HUDEP-2 (cell line): ENCODE measurements around the gene EZR.

Source experiments
- DNase-seq, 76 experiments: peaks; one replicate each; lab custom pipeline; 2025; ENCODE audit not compliant: unreplicated experiment in 76 of 76; lab: John Stamatoyannopoulos, UW

EZR gene

DNA sequence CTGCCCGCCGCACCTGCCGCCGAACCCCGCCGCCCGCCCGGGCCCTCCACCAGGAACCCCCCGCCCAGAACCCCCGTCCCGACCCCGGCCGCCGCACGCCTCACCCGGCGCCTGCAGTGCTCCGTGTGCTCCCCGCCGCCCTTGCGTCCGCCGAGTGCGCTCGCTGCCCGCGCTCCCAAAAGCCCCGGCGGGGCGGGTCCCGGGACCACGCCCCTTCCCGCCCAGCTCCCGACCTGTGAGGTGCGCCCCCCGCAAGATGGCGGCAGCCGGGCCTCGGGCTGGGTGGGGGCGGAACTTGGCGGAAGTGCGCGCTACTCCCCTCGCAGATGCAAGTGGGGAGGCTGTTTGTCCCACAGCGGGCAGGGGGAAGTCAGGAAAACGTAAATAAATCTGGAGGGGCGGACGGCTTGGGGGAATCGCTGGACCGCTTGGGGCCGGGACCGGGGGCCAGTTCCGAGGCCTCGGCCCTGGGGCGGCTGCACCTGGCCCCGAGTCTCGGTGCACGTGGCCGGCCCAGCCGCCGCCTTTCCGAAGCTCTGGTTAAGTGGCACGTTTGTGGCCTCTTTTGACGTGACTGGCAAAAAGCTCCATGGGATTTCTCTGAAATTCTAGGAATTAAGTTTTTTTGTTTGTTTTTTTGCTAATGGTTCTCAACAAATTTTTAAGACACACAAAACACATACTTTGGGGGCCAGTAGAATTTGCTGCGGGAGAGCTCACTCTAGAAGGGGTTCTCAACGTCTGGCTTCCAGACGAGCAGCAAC, at the start of gene EZR:
Gene EZR (minus strand): TSS at position 156 of the 764 bp plus-strand sequence. CDS start 1,275 bp downstream, outside the sequence.
- peak in 71 of 76 experiments; percentile 27 to 83 (median 63) for DNase-seq

- no peak for DNase-seq
These were observed 48.9 kb upstream of the EZR start for GRCh38 chr6:158868122-158868480.

DNA sequence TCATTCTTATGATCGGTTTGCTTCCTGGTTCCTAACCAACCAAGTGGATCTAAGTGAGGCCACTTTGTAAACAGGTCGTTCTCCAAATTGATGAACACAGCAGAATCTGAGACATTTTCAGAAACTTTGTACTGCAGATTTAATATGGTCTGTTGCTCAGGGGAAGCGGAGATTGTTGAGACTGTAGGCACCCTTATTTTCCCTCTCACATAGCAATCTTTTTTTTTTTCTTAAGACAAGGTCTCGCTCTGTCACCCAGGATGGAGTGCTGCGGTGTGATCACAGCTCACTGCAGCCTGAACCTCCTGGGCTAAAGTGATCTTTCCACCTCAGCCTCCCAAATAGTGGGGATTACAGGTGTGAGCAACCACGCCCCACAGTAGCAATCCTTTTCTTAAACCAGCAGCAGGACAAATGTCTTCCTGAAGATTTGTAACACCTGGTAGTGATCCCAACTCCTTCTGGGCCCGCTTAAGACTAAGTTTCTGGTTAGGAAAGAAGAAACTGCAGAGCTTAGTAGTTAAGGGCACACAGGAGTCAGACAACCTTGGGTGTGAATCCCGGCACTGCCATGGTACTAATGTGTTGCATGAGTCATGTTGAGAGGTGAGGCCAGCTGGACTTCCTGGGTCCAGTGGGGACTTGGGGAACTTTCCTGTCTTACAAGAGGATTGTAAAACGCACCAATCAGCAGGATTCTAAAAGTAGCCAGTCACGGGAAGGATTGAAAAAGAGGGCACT, 48.4 kb upstream of the EZR start:
- DNase-seq = no peak

DNA sequence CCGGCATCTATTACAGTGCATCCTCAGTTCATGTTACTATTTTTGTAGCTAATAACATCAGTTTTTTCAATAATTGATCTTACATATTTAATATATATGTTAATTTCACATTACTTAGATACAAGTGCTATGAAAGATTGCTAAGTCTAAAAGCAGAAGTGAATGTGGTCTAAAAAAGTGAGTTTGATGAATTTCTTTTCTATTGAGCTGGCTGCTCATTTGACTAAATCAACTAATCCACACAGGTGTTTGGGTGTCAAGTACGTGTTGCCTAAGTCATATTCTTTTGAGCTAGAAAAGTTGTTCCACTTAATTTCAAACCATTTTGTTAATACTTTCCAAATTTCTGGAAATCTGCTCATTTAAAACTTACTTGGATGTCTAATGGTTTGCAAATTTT, 46.6 kb upstream of the EZR start:
- DNase-seq = no peak

DNA sequence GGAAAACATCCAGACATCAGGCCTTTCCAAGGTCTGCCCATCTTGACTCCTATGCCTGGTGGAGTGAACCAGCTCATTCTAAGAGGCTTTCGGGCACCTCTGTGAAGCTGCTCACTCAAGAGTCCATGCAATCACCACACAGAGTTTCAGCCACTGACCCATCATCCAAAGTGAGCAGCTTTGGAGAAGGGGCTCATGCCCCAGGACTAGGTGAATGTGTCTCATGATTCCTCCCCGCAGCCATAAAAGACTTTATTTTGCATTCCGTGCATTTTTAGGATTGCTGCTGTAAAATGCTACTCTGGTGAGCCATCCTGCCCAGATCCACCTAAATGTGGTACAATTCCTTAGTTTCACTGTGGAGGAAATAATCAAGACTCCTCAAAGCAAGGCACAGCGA, 44.5 kb upstream of the EZR start:
- no peak for DNase-seq

DNA sequence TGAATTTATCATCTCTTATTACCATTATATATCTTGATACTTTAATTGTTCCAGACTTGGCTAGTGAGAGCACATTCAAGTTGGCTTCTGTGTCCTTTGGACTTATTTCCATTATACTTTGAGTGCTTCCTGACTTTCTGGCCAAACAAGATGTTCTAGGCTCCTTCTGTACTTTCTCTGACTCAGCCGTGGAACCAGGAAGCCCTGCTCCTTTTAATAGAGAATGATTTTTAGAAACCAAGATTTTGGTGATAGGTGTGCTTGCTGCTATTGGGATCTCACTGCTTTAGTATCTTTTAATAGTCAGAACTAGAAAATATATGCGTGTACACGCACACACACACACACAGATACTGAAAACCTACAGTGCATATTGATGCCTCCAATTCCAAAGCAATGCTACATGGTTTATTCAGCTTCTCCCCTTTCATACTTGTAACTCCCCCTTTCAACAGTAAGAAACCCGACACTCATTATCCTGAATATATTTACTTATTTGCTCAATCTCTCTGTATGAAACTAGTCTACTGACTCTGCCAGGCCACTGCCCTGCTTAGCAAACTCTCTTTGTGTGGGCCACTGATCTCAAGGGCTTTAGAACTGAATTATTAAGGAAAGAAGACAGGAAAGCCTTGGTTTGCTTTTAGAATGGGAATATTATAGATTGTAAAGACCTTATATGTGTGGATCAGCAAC, 42.7 kb upstream of the EZR start:
- DNase-seq = no peak

DNA sequence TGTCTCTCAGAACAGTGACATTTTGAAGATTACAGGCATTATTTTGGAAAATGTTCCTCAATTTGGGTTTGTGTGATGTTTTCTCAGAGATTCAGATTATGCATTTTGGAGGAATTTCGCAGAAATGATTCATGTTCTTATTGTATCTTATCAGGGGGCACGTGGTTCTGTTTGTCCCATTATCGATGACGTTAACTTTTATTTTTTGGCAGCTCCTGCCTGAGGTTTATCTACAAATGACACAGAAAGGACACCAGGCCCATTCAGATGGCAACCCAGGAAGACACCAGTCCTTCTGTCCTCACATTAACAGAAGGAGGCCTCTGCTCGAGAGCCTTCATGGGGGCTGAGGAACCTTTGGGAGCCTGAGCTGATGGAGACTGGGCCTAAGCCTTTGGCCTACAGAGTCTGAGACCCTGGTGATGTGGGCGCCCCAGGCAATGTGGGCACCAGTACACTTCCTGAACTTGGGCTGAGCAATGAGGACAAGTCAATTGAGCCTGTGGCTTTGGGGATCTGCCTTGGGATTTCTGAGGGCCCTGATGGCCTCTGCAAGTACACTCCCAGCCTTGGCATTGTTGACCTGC, 41.2 kb upstream of the EZR start:
- DNase-seq = peak in 69 of 76 experiments; percentile 28 to 90 (median 59)

DNA sequence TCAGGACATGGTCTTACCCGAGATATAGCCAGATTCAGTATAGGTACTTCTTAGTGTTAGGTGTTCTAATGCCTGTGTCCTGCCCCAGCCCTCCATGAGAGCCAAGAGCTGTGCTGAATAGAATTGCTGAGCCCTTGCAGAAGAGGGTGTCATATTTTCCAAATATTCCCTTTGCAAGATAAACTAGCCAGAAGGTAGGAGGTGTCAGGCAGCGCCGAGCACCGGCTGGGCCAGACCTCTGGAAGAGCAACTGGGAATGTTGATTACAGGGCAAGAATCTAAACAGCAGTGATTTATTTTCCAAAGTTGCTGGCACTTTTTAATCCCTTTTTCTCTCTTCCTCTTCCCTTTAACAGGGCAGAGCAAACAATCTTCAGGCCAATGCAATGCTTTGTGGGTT, 37.1 kb upstream of the EZR start:
- no peak for DNase-seq

DNA sequence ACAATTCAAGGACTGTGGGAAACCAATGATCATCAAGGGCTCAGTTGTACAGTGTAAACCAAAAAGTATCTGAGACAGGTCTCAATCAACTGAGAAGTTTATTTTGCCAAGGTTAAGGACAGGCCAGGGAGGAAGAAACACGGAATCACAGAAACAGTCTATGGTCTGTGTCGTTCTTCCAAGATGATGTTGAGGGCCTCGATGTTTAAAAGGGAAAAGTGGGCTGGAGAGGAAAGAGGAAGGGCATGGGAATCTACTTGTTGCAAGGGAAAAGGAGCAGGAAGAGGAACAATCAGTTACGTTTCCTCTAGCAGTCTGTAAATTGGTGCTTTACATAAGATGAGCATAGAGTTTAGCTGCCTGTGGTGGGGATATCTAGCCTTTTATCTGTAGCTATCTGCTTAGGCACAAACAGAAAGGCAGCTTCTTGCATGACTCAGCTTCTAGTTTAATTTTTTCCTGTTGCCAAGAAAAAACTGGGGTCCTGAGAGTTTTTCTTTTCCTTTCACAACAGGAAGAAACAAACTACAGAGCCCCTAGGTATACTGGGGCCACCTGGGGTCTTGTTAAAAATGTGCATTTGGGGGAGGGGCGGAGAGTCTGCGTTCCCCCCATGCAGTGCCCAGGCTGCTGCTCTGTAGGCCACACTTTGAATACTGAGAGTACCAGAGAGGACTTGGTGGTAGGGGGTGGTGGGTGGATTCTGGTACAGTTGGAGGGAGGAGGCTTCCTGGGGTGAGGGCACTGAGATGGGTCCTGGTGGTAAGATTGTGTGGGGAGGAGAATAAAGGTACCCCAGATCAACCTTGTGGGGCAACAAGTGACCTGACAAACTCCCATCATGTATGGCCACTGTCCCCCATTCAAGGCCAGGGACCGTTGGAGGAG, 35.3 kb upstream of the EZR start:
- DNase-seq = peak in 46 of 76 experiments; percentile 13 to 81 (median 53)

GRCh38 chr6:158853880-158854213, 34.7 kb upstream of the EZR start:
- no peak for DNase-seq

- DNase-seq = peak in 74 of 76 experiments; percentile 65 to 99 (median 93)
These were observed 34.1 kb upstream of the EZR start for GRCh38 chr6:158853072-158853879.

- DNase-seq = no peak
These were observed 33.3 kb upstream of the EZR start for GRCh38 chr6:158852312-158853071.

GRCh38 chr6:158850807-158851115, 31.6 kb upstream of the EZR start:
- no peak for DNase-seq

DNA sequence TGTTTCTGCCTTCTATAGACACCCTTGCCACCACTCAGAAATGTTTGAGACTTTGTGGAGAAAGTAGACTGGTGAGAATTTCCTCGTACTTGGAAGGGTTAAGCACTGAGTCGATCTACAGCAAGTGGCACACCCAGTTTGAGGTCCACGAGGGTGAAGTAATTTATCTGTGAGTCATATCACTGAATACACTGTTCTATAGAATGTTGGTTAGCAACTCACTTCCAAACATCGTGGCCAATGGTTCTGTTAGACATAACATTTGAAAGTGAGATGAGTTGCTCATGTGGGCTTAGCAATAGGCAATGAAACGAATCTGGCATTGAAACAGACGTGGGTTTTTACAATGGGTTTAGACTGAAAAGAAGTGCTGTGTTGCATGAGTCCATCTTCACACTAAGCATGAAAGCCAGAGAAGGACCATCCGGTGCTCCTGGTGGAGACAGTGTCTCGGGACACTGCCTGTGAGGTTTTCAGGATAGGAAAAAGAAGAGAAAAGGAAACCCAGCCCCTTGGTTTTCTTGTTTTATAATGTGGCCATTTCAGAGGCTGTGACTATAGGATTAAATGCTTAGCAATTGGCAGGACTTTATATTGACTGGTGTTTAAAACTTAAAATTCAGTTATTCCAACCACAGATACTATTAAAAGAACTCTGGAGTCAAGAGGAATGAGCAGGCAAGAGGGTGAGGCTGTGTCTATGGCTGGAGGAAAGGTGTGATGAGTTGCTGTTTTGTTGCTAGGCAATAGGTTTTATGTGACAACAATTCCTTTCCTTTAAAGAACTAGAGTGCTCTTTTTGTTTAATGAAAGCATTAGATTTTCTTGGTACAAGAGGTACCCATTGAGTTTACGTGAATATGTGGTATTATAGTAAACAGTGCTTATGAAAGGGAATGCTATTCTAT, 31.0 kb upstream of the EZR start:
- peak in 68 of 76 experiments; percentile 23 to 91 (median 64) for DNase-seq

DNA sequence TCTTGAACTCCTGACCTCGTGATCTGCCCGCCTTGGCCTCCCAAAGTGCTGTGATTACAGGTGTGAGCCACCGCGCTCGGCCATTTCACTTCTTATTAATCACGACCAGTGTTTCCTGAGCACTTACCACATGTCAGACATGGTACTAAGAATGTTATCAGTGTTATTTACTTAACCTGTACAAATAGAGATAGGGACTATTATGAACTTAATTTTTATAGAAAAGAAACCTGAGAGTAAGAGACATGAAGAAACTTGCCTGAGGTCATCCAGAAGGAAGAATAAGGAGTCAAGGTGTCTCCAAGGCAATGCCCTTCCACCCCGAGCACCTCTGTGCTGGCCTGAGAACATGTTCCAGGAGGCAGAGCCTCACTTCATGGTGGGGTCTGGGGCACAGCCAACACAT, 29.3 kb upstream of the EZR start:
- DNase-seq = no peak

DNA sequence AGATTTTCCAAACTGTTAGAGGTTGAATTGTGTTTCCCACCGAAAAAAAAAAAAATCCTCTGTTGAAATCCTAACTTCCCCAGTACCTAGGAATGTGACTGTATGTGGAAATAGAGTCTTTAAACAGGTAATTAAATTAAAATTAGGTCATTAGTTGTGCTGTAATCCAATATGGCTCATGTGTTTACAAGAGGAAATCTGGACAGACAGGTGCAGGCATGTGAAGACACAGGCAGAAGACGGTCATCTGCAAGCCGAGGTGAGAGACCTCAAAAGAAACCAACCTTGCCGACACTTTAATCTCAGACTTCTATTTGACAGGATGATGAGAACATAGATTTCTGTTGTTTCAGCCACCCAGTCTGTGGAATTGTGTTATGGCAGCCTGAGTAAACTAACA, 28.6 kb upstream of the EZR start:
- no peak for DNase-seq

GRCh38 chr6:158847012-158847529, 27.9 kb upstream of the EZR start:
- no peak for DNase-seq
